ENCODE results near the gene NLRP12. TPM values are rescaled to one million over a fixed set of nuclear protein-coding genes. Genes with fewer than 3 reads are reported as not detected.

NLRP12 gene
- total RNA-seq (2021) (4.7 to 5.6 TPM (median 4.9 TPM) in 3 replicates), Bru-seq, nascent RNA (percentile 42 among the genes with signal in this experiment)
- long read RNA-seq, experiment 1, partial matches to known transcripts = 4 of 21 reads
- long read RNA-seq, experiment 1, other reads (novel, unspliced or antisense) = 17 of 21 reads
- long read RNA-seq, experiment 2, partial matches to known transcripts = 2 of 3 reads
- long read RNA-seq, experiment 2, other reads (novel, unspliced or antisense) = 1 of 3 reads
- long read RNA-seq, experiment 3, partial matches to known transcripts = 0 of 1 reads
- long read RNA-seq, experiment 3, other reads (novel, unspliced or antisense) = 1 of 1 reads

DNA sequence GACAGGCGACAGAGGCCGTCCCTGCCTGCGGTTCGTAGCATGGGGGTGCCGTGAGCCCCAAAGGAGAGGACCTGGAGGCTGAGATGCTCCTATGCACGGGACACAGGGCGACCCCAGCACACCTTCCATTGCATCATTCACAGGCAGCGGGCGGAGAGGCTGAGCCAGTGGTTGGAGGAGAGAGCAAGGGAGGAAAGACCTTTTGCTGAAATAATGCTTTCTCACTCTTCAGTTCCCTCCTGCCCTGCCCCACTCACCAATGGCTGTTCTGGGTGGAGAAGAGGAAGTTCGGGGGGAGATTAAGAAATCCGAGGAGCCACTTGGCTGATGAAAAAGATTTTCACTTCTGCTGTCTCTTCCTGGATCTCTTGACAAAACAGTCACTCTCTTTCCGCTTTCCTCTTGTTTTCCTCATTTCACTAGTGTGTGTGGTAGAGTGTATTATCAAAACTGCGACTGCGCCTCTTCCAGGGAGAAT lies at the start of gene NLRP12:
Gene NLRP12 (minus strand): TSS at position 181 of the 478 bp plus-strand sequence. CDS start 140 bp downstream, at position 41.
- POLR2A ChIA-PET = no interaction called here
- peak; percentile 44 for ATAC-seq

More for the DNA sequence above, at the start of gene NLRP12:
- Mint-ChIP-seq H3K27me3 (ENCODE audit: low read depth) (no peaks in the 10 kb centered on the region), H3K4me1 (peaks cover 20% of the 10 kb centered on the region), H3K27ac (peak within 1 kb of the TSS; percentile 84), H3K4me3 (no peak within 1 kb of the TSS), H3K36me3 (no peaks in the 10 kb centered on the region), H3K9me3 (no peaks in the 10 kb centered on the region)
- TF ChIP-seq RORB (CRISPR knock-in tag; IDR thresholded peaks at IDR 0.05) (no peak), HMGA2 (CRISPR knock-in tag; IDR thresholded peaks at IDR 0.05) (no peak), USF2 (CRISPR knock-in tag; IDR thresholded peaks at IDR 0.05) (no peak), NFYB (CRISPR knock-in tag; conservative IDR thresholded peaks at IDR 0.05; ENCODE audit: low read depth) (no peak), AFF4 (CRISPR knock-in tag; IDR thresholded peaks at IDR 0.05; ENCODE audit: borderline replicate concordance) (no peak), GTF2I (CRISPR knock-in tag; conservative IDR thresholded peaks at IDR 0.05) (no peak), JAZF1 (CRISPR knock-in tag; IDR thresholded peaks at IDR 0.05) (no peak), NR1H2 (CRISPR knock-in tag; IDR thresholded peaks at IDR 0.05) (no peak), ERG (CRISPR knock-in tag; IDR thresholded peaks at IDR 0.05) (no peak), JUN (CRISPR knock-in tag; IDR thresholded peaks at IDR 0.05) (no peak), ZNF138 (CRISPR knock-in tag; conservative IDR thresholded peaks at IDR 0.05) (no peak), MAX (CRISPR knock-in tag; IDR thresholded peaks at IDR 0.05) (no peak), ESRRA (CRISPR knock-in tag; IDR thresholded peaks at IDR 0.05; ENCODE audit: borderline replicate concordance) (no peak)
- TF ChIP-seq, protein P1, sequence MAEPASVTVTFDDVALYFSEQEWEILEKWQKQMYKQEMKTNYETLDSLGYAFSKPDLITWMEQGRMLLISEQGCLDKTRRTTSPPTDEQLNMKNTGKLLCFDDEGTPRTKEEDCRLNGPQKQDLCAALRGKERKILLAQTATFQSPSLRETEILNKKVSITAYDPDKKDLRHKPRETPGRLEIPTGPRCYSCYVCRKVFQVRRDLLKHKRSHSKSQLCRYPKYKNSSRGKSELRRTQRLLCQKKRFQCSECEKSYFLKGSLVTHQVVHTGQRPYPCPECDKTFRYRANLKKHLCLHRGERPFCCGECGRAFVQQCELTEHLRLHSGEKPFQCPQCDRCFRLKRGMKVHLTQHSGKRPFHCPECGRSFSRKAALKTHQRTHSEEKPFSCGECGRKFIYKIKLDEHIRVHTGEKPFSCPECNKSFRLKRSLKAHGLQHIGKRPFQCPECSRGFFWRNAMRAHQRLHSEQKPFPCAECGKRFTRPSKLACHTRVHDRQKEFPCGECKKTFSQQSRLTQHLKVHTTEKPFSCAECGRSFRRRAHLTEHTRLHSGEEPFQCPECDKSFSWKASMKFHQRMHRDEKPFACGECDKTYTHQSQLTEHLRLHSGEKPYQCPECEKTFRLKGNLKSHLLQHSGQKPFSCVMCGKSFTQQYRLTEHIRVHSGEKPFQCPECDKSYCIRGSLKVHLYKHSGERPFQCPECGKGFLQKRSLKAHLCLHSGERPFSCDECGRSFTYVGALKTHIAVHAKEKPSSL (CRISPR knock-in tag; conservative IDR thresholded peaks at IDR 0.05) = no peak
- TF ChIP-seq, protein P2, sequence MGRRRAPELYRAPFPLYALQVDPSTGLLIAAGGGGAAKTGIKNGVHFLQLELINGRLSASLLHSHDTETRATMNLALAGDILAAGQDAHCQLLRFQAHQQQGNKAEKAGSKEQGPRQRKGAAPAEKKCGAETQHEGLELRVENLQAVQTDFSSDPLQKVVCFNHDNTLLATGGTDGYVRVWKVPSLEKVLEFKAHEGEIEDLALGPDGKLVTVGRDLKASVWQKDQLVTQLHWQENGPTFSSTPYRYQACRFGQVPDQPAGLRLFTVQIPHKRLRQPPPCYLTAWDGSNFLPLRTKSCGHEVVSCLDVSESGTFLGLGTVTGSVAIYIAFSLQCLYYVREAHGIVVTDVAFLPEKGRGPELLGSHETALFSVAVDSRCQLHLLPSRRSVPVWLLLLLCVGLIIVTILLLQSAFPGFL (CRISPR knock-in tag; IDR thresholded peaks at IDR 0.05; ENCODE audit: borderline replicate concordance) = no peak
- CTCF ChIA-PET = interaction anchor here (0.6 to 3.9 kb wide), 7 partner anchors 14 to 200 kb away, joined by 3 to 15 read pairs (median 6); no protein-coding TSS in a partner anchor
- no peak for DNase-seq (ENCODE audit: low spot score)

All from WTC11 (cell line).